WI38 (cell line): ENCODE results near the gene JHY.

ENCODE experiments used
- H3K4me3 ChIP-seq: 2 replicates; pipeline ENCODE4 v1.5.1; 2011; ENCODE audit warnings: low read depth, mild to moderate bottlenecking, control low read depth, low read length
- CTCF ChIP-seq: IDR thresholded peaks from 2 replicates; pipeline ENCODE4 v1.5.1; 2012; ENCODE audit warnings: low read depth, mild to moderate bottlenecking, control low read depth, low read length

Gene JHY

GRCh38 chr11:122984186-122985011, 101.8 kb downstream of the JHY start:
- H3K4me3 ChIP-seq = peak overlapping the region; percentile 64
- TF ChIP-seq CTCF = no peak

- no peak overlapping the region for H3K4me3 ChIP-seq
- no peak for TF ChIP-seq CTCF
These were observed 113.0 kb downstream of the JHY start for GRCh38 chr11:122995526-122995925.

GRCh38 chr11:122998727-122999366, 116.3 kb downstream of the JHY start:
- no peak overlapping the region for H3K4me3 ChIP-seq
- no peak for TF ChIP-seq CTCF

GRCh38 chr11:123000721-123001120, 118.2 kb downstream of the JHY start:
- no peak for TF ChIP-seq CTCF
- no peak overlapping the region for H3K4me3 ChIP-seq

GRCh38 chr11:123006860-123007542, 124.4 kb downstream of the JHY start:
- TF ChIP-seq CTCF = no peak
- no peak overlapping the region for H3K4me3 ChIP-seq
